HG03045 (cell line): Measurements from ENCODE around the gene DEPDC7.
A peak's percentile ranks its signal among the peaks of the same experiment; 100 is the strongest.
"Not testable (repeated sequence)": the region's sequence is repeated elsewhere in the genome, so short reads cannot be mapped to it uniquely, and the experiment has no call there.

ENCODE experiments used
- ATAC-seq: cut with Tn5 transposase; IDR thresholded peaks from one replicate; pipeline ENCODE4 v1.9.1; 2021; ENCODE audit warnings: mild to moderate bottlenecking, moderate library complexity; ENCODE audit not compliant: unreplicated experiment

The DEPDC7 gene

GRCh38 chr11:33021937-33022336, 6.3 kb downstream of the DEPDC7 start:
- ATAC-seq = no peak

- ATAC-seq = no peak
Measured at GRCh38 chr11:33025339-33025722, 9.7 kb downstream of the DEPDC7 start.

GRCh38 chr11:33027233-33027632, 11.6 kb downstream of the DEPDC7 start:
- no peak for ATAC-seq

- no peak for ATAC-seq
Measured at GRCh38 chr11:33027846-33028536, 12.3 kb downstream of the DEPDC7 start.

- ATAC-seq = no peak
Measured at GRCh38 chr11:33028537-33028914, 12.8 kb downstream of the DEPDC7 start.

GRCh38 chr11:33029218-33029617, 13.5 kb downstream of the DEPDC7 start:
- not testable (repeated sequence) for ATAC-seq

- no peak for ATAC-seq
Measured at GRCh38 chr11:33033493-33033892, 17.8 kb downstream of the DEPDC7 start.

- no peak for ATAC-seq
Measured at GRCh38 chr11:33035011-33035410, 19.3 kb downstream of the DEPDC7 start.

GRCh38 chr11:33039274-33040032, 23.8 kb downstream of the DEPDC7 start, which contains the start of gene TCP11L1:
Gene TCP11L1 (plus strand): TSS chr11:33039572. CDS start chr11:33043774, 4,202 bp downstream.
- peak; percentile 76 for ATAC-seq

- peak; percentile 31 for ATAC-seq
Measured at GRCh38 chr11:33040033-33040861, 24.6 kb downstream of the DEPDC7 start.

- ATAC-seq = no peak
Measured at GRCh38 chr11:33040862-33041453, 25.3 kb downstream of the DEPDC7 start.

GRCh38 chr11:33043221-33043830, 27.6 kb downstream of the DEPDC7 start:
- no peak for ATAC-seq

GRCh38 chr11:33044285-33044756, 28.6 kb downstream of the DEPDC7 start:
- no peak for ATAC-seq

GRCh38 chr11:33045551-33046255, 30.0 kb downstream of the DEPDC7 start:
- no peak for ATAC-seq

GRCh38 chr11:33048701-33049100, 33.0 kb downstream of the DEPDC7 start:
- not testable (repeated sequence) for ATAC-seq

GRCh38 chr11:33049565-33050408, 34.1 kb downstream of the DEPDC7 start:
- not testable (repeated sequence) for ATAC-seq

GRCh38 chr11:33052231-33052630, 36.6 kb downstream of the DEPDC7 start:
- ATAC-seq = no peak

- no peak for ATAC-seq
Measured at GRCh38 chr11:33055375-33055774, 39.7 kb downstream of the DEPDC7 start.

- ATAC-seq = no peak
Measured at GRCh38 chr11:33057284-33057683, 41.6 kb downstream of the DEPDC7 start.
